GM19043 (cell line): ENCODE data around the gene BCAS1.

Source experiments
- ATAC-seq: cut with Tn5 transposase; IDR thresholded peaks from one replicate; pipeline ENCODE4 v1.9.1; 2021; ENCODE audit warnings: low read depth; ENCODE audit not compliant: unreplicated experiment

The BCAS1 gene

DNA sequence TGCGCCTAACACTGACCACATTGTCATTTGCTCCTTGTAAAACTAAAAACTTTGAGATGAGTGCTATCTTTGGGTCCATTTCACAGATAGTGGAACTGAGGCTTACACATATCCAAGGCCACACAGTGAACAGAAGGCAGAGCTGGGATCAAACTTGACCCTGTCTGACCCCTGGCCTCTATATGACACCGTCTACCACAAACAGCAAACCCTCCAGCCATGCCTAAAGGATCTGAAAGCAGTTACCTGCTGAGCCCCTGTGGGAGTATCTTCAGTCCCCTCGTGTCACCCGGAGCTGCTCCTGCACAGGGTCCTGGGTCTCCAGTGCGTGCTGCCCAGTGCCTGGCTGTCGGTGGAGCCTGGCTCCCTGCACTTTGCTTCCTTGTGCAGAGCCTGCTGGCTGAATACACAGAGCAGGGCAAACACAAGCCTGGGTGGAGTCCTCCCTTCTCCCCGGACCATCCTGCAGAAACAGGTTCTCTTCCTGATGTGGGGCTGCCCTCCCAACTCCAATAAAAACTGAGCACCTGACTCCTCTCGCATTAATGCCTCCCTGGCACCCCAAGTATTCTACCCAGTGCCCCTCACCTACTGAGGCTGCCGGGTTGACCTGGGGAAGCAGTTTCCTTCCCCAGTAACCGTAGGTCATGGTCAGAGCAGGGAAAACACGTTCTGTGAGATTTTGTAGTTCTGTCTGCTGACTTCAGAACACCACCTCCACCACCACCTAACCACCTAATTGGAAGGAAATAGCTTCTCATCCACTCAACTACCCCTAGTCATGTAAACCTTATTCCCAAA lies at the start of gene BCAS1:
Gene BCAS1 (minus strand): TSS at position 408 of the 801 bp plus-strand sequence. CDS start 11,876 bp downstream, outside the sequence.
- no peak for ATAC-seq

GRCh38 chr20:54119744-54120143 lies 49.4 kb upstream of the BCAS1 start:
- ATAC-seq, result no peak

GRCh38 chr20:54118220-54119001 lies 48.0 kb upstream of the BCAS1 start:
- no peak for ATAC-seq

GRCh38 chr20:54116550-54117235 lies 46.3 kb upstream of the BCAS1 start:
- ATAC-seq, result no peak

DNA sequence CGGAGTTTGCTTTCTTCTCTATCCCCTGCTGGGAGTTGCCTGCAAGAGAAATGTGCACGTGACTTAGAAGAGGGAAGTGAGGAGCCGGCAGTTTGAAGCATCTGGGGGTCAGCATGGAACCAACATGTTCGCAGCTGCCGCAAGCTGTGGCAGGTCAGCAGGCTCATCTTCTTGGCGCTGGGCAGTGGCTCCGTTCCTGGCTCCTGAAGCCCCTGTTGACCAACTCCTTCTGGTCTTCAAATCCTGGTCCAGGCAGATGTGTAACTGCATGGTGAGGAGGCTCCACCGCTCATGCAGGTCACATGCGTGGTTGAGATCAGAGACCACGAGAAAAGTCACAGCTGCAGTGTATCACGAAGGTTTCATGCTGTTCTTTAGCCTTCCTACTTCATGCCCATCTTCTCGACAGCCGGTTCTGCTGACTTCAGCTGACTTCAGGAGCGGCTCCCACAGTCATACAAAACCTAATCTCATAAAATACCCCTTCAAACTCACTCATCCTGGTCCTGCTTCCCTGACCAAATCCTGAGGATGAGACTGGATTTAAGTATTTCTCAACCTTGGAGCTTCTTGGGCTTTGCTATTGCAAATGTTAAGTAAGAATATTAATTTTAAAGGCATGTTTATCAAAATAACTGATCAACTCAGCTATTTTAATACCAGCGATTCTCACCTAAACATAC lies 44.9 kb upstream of the BCAS1 start:
- no peak for ATAC-seq

- no peak for ATAC-seq
These were observed 43.7 kb upstream of the BCAS1 start for GRCh38 chr20:54114109-54114508.

- ATAC-seq, result no peak
These were observed 43.2 kb upstream of the BCAS1 start for GRCh38 chr20:54113566-54113965.

GRCh38 chr20:54112221-54112884 lies 42.0 kb upstream of the BCAS1 start:
- no peak for ATAC-seq

- ATAC-seq, result no peak
These were observed 41.1 kb upstream of the BCAS1 start for GRCh38 chr20:54111460-54111859.

GRCh38 chr20:54110457-54110856 lies 40.1 kb upstream of the BCAS1 start:
- no peak for ATAC-seq

GRCh38 chr20:54110041-54110440 lies 39.6 kb upstream of the BCAS1 start:
- ATAC-seq, result no peak

DNA sequence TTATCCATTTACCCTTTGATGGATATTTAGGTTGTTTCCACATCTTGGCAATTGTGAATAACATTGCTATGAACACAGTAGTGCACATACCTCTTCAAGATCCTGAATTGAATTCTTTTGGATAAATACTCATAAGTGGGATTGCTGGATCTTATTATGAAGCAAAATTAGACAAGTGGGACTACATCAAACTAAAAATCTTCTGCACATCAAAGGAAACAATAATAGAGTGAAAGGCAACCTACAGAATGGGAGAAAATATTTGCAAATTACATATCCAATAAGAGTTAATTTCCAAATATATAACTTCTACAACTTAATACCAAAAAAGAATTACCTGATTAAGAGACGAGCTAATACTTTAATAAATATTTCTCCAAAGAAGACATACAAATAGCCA lies 38.4 kb upstream of the BCAS1 start:
- ATAC-seq, result no peak

DNA sequence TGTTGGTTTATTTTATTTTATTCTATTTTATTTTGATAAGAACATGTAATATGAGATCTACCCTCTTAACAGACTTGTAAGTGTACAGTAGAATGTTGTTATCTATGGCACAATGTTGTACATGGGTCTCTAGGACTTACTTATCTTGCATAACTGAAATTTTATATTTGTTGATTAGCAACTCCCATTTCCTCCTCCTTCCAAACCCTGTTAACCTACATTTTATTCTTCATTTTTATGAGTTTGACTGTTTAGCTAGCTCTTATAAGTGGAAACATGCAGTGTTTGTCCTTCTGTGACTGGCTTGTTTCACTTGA lies 37.9 kb upstream of the BCAS1 start:
- no peak for ATAC-seq

- no peak for ATAC-seq
These were observed 37.4 kb upstream of the BCAS1 start for GRCh38 chr20:54107600-54108325.

- no peak for ATAC-seq
These were observed 36.8 kb upstream of the BCAS1 start for GRCh38 chr20:54107181-54107580.

- no peak for ATAC-seq
These were observed 35.8 kb upstream of the BCAS1 start for GRCh38 chr20:54106162-54106561.

- no peak for ATAC-seq
These were observed 35.3 kb upstream of the BCAS1 start for GRCh38 chr20:54105653-54106052.

DNA sequence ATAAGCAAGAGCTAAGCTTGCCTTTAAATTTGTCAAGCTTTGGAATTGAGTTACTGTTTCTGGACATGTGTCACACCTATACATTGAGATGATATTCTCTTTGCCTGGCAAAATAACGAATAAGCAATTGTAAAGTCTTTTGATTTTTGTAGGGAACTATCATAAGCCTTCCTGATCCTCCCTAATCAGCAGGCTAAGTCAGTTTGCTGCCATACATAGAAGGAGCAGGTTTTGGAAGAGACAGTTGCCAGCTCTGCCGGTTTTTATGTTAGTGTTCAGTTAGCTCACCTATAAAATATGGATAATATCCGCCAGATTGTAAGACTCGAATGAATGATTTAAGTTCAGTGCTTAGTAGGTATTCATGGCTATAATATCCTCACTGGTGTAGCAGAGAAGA lies 34.4 kb upstream of the BCAS1 start:
- ATAC-seq, result no peak

GRCh38 chr20:54103762-54104600 lies 33.6 kb upstream of the BCAS1 start:
- ATAC-seq, result no peak
